HUDEP-2 (cell line): ENCODE data around the gene ARNT2.

Experiments used
- DNase-seq, 76 experiments: peaks; one replicate each; lab custom pipeline; 2025; ENCODE audit not compliant: unreplicated experiment in 76 of 76; lab: John Stamatoyannopoulos, UW

Gene ARNT2

GRCh38 chr15:80487839-80488390, 83.7 kb downstream of the ARNT2 start:
- no peak for DNase-seq

DNA sequence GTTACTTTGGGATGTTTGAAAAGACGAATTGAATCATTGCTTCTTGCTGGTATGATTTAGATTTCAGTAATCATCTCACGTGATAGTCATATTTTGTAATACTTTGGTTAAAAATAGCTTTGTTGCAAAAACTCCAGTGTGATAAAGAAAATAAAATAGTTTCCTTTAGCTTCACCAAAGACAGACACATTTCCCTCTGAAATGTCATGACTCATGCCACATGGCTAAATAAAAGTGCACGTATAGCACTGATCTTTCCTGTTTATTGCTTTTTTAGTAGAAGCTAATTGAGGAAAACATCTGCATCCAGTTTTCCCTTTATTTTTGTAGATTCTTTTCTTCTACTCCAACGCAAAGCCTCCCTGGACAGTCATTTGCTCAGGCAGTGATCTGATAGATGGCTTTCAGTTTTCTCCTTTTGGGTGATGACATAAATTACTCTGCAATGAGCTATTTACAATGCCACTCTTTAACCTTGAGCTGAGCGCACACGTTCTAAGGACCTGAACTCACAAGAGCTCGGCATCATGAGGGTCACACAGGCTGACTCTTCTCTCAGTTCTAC, 84.9 kb downstream of the ARNT2 start:
- no peak for DNase-seq

DNA sequence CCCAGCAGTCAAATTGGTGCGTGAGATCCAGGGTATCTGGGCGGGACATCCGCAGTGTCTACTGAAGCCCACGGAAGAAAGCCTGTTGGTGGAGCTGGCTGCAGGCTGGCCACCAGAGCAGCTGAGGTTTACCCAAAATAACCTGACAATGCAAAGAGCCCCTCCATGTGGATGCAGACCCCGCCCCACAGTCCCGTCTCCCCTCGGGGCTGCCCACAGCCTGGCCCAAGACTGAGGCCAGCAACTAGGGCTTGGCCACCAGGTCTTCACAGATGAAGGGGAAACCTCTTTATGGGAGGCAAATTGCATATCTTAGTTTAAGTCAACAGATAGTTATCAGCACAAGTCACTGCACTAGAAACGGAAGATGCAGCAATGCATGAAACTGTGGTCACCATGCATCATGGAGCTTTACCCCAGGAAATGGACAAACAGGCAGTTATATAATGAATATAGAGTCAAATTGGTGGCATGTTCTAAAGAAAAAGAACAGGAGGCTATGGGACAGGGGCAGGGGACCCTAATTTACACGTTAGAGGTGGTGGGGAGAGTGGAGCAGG, 86.3 kb downstream of the ARNT2 start:
- DNase-seq, result no peak

DNA sequence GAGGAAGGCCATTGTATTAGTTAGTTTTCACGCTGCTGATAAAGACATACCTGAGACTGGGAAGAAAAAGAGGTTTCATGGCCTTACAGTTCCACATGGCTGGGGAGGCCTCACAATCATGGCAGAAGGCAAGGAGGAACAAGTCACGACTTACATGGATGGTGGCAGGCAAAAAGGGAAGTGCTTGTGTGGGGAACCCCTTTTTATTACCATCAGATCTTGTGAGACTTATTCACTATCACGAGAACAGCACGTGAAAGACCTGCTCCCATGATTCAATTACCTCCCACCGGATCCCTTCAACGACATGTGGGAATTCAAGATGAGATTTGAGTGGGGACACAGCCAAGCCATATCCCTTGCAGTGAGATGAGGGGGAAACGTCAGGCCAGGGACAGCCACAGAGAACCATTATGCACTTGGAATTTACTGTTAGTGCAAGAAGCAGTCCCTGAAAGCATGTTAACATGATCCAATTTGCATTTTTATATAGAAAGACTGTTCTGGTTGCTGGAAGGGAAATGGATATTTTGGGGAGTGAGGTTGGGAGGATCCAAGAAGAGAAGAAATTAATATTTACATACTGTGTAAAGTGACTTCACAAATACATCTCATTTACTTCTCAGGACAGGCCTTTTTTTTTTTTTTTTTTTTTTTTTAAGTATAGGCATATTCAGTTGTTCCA, 87.1 kb downstream of the ARNT2 start:
- no peak for DNase-seq

DNA sequence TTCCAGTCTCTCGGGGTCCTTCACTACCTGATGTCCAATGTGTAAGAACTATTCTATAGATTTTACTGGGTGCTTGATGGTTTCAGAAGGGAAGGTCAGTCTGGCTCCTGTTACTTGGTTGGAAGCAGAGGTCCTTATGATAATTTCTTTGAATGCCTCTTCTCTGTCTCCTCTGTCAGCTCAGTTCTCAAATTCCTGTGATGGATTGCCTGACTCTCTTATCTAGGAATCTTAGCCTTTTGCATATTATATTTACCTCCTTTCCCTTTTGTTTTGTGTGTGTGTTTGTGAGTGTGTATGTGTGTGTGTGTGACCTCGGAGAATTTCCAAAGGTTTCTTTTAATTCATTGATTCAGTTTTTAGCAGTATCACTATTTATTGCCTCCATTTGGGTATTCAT, 88.2 kb downstream of the ARNT2 start:
- no peak for DNase-seq

- no peak for DNase-seq
Observed at GRCh38 chr15:80492874-80493273, 88.7 kb downstream of the ARNT2 start.

DNA sequence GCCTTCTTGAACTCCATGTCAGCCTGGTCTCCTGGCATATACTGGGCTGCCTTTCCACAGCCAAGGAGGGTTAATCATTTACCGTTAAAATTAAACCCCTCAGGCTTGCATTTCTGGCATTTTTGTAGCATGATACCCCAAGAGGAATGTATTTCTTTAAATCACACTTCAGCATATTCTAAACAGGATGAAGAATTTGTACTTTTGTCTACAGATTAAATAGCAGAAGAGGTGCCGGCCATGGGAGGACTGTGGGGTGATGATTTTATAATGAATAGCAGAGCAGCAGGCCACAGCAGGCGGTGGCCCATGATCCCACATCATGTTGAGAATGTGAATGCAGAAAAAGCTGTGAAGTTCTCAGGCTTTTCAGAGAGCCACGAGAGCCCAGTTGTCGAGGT, 90.2 kb downstream of the ARNT2 start:
- no peak for DNase-seq

DNA sequence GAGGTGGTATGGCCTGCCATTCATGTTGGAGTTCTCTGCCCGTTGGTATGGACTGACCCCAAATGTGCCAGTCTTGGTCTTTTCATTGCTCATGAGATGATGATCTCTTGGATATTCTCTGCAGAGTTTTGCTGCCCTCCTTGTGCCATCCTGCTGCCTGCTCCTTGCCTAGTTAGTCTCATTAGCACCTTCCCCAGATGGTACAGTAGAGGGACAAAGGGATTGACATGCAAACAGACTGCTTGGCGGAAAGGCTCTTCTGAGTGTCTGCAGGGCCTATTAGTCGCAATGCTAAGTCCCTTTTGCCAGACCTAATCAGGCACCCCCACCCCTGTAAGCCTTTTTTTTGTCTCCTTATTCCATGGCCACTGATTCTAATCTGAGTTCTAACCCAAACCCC, 90.6 kb downstream of the ARNT2 start:
- no peak for DNase-seq

DNA sequence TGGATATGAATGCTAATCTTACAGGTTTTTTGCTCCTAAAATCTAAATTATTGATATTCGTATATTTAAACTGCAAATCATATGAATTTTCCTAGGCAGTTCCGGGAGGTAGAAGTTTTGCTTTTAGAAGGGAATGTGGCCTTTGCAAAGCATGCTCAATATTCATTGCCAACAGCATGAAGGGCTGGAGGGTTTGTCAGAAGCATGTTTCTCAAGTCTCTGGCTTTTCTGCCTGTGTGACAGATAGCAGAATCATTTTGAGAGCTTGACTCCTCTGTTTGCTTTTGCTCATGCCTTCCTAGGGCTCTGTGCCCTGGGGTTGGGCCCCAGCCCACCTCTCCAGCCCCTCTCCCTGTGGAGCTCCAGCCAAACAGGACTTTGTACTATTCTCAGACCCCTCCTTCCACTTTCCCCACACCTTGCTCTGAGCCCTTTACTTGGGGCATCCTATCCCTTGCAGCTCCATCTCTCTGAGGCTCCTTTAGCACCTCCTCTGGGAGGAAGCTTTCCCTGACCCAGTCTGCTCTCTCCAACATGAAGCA, 91.3 kb downstream of the ARNT2 start:
- DNase-seq, result no peak

- DNase-seq, result no peak
Observed at GRCh38 chr15:80496096-80496495, 91.9 kb downstream of the ARNT2 start.

- DNase-seq, result no peak
Observed at GRCh38 chr15:80497221-80497620, 93.0 kb downstream of the ARNT2 start.

GRCh38 chr15:80498652-80499051, 94.5 kb downstream of the ARNT2 start:
- DNase-seq, result no peak

GRCh38 chr15:80500021-80500420, 95.8 kb downstream of the ARNT2 start:
- no peak for DNase-seq

DNA sequence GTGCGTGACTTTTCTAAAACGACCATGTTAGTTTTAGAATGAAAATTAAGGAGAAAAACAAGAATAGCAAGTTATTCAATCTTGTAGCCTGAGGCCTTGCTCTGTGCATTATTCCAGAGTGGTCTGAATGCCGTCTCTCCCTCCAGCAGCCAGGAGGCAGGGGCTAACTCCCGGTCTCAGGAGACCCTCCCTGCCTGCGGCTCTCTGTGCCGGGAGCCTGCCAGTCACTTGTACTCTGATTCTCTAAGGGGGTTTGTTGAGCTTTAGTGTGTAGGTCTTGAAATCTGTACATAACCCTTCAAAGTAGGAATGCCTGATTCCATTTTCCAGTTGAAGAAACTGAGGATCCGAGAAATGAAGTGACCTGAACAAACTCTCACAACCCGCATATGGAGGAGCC, 97.3 kb downstream of the ARNT2 start:
- DNase-seq, result no peak

- no peak for DNase-seq
Observed at GRCh38 chr15:80502782-80503181, 98.6 kb downstream of the ARNT2 start.

DNA sequence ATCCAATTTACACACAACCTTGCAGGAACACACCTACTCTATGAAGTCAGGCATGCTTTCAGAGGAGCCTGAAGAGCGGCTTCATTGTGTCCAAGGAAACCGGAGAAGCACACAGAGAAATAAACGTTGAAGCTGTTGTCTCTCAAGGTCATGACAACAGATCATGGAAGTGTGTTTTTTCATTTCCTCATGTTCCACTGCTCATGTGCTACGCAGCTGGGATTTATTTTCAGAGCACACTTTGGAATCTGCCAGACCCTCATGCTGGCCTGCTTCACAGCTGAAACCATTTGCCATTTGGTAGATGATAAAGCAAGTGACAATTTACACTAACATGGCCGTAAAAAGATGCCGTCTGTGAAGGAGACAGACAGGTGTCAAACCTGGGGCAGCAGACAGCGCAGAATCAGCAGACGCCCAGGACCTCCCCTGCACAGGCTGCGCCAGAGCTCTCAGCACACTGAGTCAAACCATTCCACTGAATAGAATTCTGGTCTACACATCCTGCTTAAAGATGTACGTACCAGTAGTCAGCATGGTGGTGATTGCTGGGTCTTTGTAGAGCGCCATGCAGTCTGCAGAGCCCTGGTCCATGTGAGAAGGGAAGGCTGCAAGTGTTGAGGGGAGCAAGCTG, 99.3 kb downstream of the ARNT2 start:
- no peak for DNase-seq

DNA sequence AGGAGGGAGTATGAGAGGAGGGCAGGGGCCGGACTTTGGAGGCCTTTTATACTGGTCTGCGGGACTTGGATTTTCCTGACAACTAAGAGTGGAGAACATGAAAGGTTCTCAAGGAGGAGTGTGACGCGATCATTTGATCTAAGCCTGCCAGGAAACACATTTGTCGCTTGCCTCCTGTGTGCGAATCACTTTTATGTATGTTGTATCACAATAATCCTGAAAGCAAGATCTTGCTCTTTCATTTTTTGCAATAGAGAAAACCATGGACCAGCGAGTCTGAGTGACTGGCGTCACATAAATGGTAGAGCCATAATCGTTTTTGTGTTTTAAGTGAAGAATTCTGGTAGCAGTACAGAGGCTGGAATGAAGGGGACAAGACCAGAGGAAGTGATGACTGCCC, 100.7 kb downstream of the ARNT2 start:
- DNase-seq, result no peak

- no peak for DNase-seq
Observed at GRCh38 chr15:80506286-80506893, 102.2 kb downstream of the ARNT2 start.

GRCh38 chr15:80507131-80507530, 102.9 kb downstream of the ARNT2 start:
- DNase-seq, result no peak

DNA sequence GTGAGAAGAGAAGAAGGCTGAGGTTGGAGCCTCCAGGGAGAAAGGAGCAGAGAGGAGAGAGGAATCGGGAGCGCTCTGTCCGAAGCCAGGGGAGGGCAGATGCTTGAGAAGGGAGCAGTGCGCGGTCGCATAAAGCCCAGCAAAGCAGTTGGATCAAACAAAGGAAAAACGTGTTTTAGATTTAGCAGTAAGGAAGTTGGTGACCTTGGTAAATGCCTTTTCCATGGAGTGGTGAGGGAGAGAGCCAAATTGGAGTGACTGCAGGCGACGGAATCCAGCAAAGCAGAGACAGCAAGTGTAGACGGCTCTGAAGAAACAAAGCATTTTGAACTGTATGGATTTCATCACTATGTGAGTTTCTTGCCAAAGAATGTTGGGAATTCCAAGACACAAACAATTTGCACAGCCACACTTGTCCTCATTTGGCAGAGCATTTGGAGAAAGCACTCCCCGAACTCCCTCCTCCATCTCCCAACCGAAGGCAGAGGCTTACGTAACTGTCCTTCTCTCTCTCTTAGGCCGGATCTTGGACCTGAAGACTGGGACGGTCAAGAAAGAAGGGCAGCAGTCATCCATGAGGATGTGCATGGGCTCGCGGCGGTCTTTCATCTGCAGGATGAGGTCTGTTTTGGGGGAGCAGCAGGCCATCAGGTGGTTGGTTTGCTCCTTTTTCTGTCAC, 103.6 kb downstream of the ARNT2 start:
- DNase-seq, result no peak

DNA sequence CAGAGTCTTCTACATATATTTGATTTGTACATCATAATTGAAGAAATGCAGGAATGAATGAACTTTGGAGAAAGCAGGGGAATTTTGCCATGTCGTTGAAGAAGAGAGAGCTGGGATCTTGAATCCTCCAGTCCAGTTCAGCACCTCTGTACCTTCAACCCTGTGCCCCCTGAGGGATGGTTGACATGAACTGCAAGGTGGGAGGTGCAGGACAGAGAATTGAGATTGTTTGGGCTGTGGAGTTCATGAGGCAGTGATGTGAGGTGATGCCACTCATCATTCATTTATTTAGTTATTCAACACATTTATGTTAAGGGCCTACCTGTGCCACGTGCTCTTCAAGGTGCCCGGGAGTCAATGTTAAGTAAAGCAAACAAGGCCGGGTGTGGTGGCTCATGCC, 104.6 kb downstream of the ARNT2 start:
- DNase-seq, result no peak
